ENCODE measurements around the gene SUB1. TPM values are rescaled to one million over a fixed set of nuclear protein-coding genes. Genes with fewer than 3 reads are reported as not detected.

Gene SUB1
- total and polyA plus RNA-seq, 3 donors from 2014 or later = 147 to 210 (median 195) TPM

DNA sequence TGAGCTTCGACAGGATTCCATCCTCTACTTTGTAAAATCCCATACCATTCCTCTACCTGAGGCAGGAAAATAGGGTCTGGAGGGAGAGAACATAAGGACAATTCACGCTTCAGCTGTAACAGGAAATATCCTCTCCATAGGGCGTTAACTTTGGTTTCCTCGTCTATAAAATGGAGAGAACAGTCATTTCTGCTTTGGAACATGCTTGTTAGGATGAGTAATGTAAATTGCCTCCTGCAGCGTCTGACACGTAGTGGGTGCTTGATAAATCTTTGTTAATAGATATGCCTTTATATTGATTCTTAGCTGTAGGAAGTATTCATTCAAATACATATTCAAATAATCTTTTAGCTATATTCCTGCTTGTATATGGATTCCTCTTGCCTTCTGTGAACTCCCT lies 711 bp upstream of the SUB1 start:
- H3K4me1 ChIP-seq = peaks cover 15% of the 10 kb centered on the region
- H3K4me3 ChIP-seq = peak overlapping the region; percentile 100
- H3K9me3 ChIP-seq = no peaks in the 10 kb centered on the region
- peak overlapping the region in 1 of 2 donors; percentile 100 for H3K27ac ChIP-seq
- TF ChIP-seq, protein P1, sequence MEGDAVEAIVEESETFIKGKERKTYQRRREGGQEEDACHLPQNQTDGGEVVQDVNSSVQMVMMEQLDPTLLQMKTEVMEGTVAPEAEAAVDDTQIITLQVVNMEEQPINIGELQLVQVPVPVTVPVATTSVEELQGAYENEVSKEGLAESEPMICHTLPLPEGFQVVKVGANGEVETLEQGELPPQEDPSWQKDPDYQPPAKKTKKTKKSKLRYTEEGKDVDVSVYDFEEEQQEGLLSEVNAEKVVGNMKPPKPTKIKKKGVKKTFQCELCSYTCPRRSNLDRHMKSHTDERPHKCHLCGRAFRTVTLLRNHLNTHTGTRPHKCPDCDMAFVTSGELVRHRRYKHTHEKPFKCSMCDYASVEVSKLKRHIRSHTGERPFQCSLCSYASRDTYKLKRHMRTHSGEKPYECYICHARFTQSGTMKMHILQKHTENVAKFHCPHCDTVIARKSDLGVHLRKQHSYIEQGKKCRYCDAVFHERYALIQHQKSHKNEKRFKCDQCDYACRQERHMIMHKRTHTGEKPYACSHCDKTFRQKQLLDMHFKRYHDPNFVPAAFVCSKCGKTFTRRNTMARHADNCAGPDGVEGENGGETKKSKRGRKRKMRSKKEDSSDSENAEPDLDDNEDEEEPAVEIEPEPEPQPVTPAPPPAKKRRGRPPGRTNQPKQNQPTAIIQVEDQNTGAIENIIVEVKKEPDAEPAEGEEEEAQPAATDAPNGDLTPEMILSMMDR (IDR thresholded peaks at IDR 0.05) = no peak
- no peak for TF ChIP-seq POLR2A (IDR thresholded peaks at IDR 0.05)
- no peak for DNase-seq
- 52 to 61% methylated on average over 6 of the region's 6 CpGs for WGBS, 2 donors
- no peaks in the 10 kb centered on the region for H3K36me3 ChIP-seq (ENCODE audit: low read depth, missing control alignments)
- no peaks in the 10 kb centered on the region for H3K27me3 ChIP-seq
- intact Hi-C loops (cut with DNase I; ENCODE audit: low total_unique reads) = loop anchor here (5.0 kb wide), 1 partner anchor 92 kb away; no protein-coding TSS in a partner anchor

- Histone ChIP-seq H3K4me1 (peaks cover 15% of the 10 kb centered on the region), H3K27me3 (no peaks in the 10 kb centered on the region), H3K27ac (peak overlapping the region; percentile 100), H3K36me3 (ENCODE audit: low read depth, missing control alignments) (no peaks in the 10 kb centered on the region), H3K4me3 (peak overlapping the region; percentile 100), H3K9me3 (no peaks in the 10 kb centered on the region)
- intact Hi-C loops (cut with DNase I; ENCODE audit: low total_unique reads) = loop anchor here (5.0 kb wide), 1 partner anchor 93 kb away; no protein-coding TSS in a partner anchor
- DNase-seq = no peak
- TF ChIP-seq, protein P1 (IDR thresholded peaks at IDR 0.05) = no peak
- no peak for TF ChIP-seq POLR2A (IDR thresholded peaks at IDR 0.05)
- 10 to 20% methylated on average over 8 of the region's 8 CpGs for WGBS, 2 donors
Measured at GRCh38 chr5:32585122-32585445, 273 bp upstream of the SUB1 start.

- Histone ChIP-seq H3K4me3 (peak overlapping the region; percentile 100), H3K9me3 (no peaks in the 10 kb centered on the region), H3K36me3 (ENCODE audit: low read depth, missing control alignments) (no peaks in the 10 kb centered on the region), H3K27me3 (no peaks in the 10 kb centered on the region), H3K4me1 (peaks cover 15% of the 10 kb centered on the region), H3K27ac (peak overlapping the region; percentile 100)
- TF ChIP-seq, protein P1 (IDR thresholded peaks at IDR 0.05) = no peak
- no peak for TF ChIP-seq POLR2A (IDR thresholded peaks at IDR 0.05)
- intact Hi-C loops (cut with DNase I; ENCODE audit: low total_unique reads) = loop anchor here (5.0 kb wide), 1 partner anchor 94 kb away; no protein-coding TSS in a partner anchor
- DNase-seq = no peak
- WGBS, 2 donors = 0 to 1% methylated on average over 6 of the region's 6 CpGs
Measured at GRCh38 chr5:32586276-32586599, 881 bp downstream of the SUB1 start.

DNA sequence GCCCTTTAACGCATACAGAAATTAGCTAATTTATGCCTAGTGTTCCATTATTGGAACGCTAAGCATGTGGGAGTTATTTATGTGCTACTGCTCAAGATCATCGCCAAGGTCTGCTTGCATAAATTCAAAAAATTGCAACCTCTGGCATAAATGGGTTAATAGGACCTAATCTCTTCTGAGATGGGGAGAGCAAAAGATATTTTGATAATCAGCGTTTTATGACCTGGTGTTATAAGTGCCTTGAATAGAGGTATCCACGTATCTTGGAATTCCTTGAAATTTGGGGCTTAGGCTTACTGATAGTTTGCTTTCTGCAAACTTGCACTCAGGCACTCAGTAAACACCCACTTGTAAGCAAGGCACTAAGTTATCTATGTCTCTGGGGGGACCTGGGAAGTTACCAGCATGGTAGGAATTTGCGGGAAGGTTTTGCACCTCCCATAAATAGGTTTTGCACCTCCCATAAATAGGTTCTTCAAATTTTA lies 1.8 kb downstream of the SUB1 start:
- Histone ChIP-seq H3K27me3 (no peaks in the 10 kb centered on the region), H3K27ac (peak overlapping the region in 1 of 2 donors; percentile 100), H3K4me3 (peak overlapping the region in 1 of 2 donors; percentile 100), H3K4me1 (peaks cover 15% of the 10 kb centered on the region), H3K36me3 (ENCODE audit: low read depth, missing control alignments) (no peaks in the 10 kb centered on the region), H3K9me3 (no peaks in the 10 kb centered on the region)
- intact Hi-C loops (cut with DNase I; ENCODE audit: low total_unique reads) = loop anchor here (5.0 kb wide), 1 partner anchor 95 kb away; no protein-coding TSS in a partner anchor
- DNase-seq = no peak
- TF ChIP-seq POLR2A (IDR thresholded peaks at IDR 0.05) = no peak
- TF ChIP-seq, protein P1 (IDR thresholded peaks at IDR 0.05) = no peak
- WGBS, 2 donors = 21 to 38% methylated on average over 6 of the region's 6 CpGs

DNA sequence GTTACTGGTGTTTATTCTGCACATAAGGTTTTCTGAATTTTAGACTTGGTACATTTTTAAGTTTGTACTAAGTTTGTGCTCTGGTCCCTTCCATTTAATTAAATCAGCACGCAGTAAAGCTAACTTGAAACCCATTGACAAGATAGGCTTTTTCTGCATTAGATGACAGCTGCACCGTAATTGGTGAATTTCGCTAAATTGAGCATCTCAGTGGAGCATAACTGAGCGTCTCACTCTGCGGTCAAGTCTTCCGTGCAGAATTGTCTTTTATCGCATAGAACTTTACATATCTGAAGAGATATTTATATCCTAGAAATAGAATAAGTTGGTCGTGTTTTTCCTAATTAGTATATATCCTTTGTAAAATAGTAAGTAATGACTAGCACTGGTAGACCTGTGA lies 4.1 kb downstream of the SUB1 start:
- no peak overlapping the region for H3K27ac ChIP-seq
- no peaks in the 10 kb centered on the region for H3K9me3 ChIP-seq
- DNase-seq = no peak
- H3K4me1 ChIP-seq = peaks cover 15% of the 10 kb centered on the region
- TF ChIP-seq, protein P1 (IDR thresholded peaks at IDR 0.05) = no peak
- TF ChIP-seq POLR2A (IDR thresholded peaks at IDR 0.05) = no peak
- no peaks in the 10 kb centered on the region for H3K36me3 ChIP-seq (ENCODE audit: low read depth, missing control alignments)
- intact Hi-C loops (cut with DNase I; ENCODE audit: low total_unique reads) = loop anchor here (5.0 kb wide), 1 partner anchor 97 kb away; no protein-coding TSS in a partner anchor
- H3K27me3 ChIP-seq = no peaks in the 10 kb centered on the region
- no peak overlapping the region for H3K4me3 ChIP-seq
- WGBS, 2 donors = 83% methylated on average over 8 of the region's 8 CpGs
